HG03139 (cell line): ENCODE measurements around the gene TNFSF9.
"Not testable (repeated sequence)": the region's sequence is repeated elsewhere in the genome, so short reads cannot be mapped to it uniquely, and the experiment has no call there.

Source experiments
- ATAC-seq: cut with Tn5 transposase; IDR thresholded peaks from one replicate; pipeline ENCODE4 v1.9.1; 2021; ENCODE audit not compliant: unreplicated experiment

Gene TNFSF9

DNA sequence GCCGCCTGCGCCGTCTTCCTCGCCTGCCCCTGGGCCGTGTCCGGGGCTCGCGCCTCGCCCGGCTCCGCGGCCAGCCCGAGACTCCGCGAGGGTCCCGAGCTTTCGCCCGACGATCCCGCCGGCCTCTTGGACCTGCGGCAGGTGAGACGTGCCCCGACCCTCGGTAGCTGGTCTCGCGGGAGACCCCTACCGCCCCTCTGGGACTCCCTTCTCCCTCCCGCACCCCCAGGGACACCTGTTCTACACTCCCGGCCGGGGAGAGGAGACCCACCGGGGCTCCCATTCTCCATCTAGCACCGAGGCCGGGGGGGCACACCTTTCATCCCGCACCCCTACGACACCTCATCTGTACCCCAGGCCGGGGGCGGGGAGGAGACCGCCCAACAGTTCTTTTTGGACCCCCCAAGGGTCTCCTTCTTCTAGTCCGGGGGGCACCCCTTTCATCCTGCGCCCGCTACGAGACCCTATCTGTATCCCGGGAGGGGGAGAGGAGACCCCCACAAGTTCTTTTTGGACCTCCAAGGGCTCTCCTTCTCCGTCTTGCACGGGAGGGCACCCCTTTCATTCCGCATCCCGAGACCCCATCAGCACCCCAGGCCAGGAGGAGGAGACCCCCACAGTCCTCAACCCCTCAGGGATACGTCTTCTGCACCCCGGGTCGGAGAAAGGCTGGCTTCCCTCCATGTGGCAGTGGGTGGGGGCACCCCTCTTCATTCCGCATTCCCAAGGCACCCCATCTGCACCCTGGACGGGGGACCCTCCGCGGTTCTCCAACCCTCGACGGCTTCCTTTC lies 533 bp downstream of the TNFSF9 start:
- no peak for ATAC-seq

DNA sequence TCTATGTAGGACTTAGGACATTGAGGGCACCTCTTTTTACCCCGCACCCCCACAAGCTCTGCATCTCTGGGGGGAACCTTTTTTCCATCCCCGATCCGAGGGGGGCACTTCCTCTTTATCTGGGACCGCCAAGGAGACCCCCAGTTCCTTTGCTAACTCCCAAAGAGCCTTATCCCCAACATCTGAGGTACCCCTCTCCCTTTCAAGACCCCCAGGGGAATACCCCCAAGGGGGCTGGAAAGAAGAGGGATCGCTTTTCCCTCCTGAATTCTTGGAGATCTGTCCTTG lies 1.1 kb downstream of the TNFSF9 start:
- no peak for ATAC-seq

DNA sequence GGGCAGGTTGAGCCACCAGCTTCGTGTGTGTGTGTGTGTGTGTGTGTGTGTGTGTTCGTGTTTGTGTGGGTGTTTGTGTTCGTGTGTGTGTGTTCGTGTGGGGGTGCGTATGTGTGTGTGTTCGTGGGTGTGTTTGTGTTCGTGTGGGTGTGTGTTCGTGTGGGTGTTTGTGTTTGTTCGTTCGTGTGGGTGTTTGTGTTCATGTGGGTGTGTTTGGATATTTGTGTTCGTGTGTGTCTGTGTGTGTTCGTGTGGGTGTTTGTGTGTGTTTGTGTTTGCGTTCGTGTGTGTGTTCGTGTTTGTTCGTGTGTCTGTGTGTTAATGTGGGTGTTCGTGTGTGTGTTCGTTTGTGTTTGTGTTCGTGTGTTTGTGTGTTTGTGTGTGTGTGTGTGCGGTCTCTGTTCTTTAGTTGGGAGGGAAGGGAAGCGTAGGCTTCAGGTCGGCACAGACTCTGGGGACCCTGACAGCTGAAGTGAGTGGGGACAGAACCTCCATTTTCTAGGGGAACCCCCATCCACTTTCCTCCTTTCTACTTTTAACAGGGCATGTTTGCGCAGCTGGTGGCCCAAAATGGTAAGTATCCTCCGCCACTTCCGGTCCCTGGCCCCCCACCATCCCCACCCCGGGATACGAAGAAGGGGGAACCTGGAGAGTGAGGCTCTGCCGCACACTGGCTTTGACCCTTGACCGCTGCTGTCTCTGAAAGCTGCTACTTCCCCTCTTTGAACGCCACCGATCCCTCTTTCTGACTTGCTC lies 1.6 kb downstream of the TNFSF9 start:
- no peak for ATAC-seq

DNA sequence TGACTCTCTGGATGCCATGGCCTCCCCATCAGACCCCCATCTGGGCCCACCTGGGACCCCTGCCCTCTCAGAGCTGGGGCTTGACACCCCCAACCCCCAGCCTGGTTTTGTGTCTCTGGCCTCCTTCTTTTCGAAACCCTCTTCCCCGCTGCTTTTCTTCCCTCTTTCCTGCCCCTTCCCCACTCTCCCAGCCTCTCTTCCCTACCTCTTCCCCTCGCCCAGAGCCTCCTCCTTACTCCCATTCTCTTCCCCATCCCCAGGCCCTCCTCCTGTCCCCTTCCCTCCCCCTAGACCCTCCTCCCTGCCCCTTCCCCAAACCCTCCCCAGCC lies 2.1 kb downstream of the TNFSF9 start:
- no peak for ATAC-seq

- ATAC-seq = no peak
Observed at GRCh38 chr19:6533746-6534418, 3.1 kb downstream of the TNFSF9 start.

- ATAC-seq = no peak
Observed at GRCh38 chr19:6534451-6535093, 3.7 kb downstream of the TNFSF9 start.

DNA sequence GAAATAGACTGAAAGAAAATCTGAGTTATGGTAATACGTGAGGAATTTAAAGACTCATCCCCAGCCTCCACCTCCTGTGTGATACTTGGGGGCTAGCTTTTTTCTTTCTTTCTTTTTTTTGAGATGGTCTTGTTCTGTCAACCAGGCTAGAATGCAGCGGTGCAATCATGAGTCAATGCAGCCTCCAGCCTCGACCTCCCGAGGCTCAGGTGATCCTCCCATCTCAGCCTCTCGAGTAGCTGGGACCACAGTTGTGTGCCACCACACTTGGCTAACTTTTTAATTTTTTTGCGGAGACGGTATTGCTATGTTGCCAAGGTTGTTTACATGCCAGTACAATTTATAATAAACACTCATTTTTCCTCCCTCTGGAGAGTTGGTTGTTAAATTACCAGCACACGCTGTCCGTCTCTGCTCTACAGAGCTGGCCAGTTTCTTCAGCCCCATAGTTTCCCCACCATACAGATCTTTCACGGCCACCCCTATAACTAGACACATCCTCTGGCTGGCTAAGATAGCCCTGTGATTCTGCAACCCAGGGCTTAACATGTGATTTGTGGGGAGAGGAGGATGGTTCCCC lies 4.8 kb downstream of the TNFSF9 start:
- ATAC-seq = no peak

DNA sequence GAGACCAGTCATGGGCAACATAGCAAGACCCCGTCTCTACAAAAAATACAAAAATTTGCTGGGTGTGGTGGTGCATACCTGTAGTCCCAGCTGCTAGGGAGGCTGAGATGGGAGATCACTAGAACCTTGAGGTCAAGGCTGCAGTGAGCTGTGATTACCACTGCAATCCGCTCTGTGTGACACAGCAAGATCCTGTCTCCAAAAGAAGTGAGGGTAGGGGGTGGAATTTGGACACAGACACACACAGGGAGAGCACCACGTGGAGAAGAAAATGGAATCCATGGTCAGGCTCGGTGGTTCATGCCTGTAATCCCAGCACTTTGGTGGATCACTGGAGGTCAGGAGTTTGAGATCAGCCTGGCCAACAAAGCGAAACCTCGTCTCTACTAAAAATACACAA lies 8.7 kb downstream of the TNFSF9 start:
- ATAC-seq = no peak

GRCh38 chr19:6540918-6541689 lies 10.3 kb downstream of the TNFSF9 start:
- no peak for ATAC-seq

DNA sequence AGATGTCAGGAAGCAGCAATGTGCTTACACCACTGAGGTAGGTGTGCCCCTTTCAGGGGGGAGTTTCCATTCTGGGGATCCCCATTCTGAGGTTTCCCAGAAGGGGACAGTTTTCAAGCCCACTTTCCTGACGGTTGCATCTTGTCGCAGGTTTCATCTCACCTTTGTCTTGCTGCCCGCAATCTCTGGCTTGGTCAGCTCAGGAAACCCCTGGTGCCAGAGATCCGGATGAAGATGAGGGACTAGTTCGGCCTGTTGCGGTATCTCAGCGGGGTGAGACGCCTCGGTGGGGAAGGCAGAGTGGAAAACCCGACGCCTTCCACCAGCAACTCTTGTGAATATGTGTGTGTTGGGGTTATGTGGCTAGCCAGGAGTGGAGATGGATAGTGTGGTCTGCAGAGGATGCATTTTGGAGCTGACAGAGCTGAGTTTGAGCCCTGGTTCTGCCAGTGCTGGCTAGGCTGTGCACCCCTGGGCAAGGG lies 13.1 kb downstream of the TNFSF9 start:
- no peak for ATAC-seq

DNA sequence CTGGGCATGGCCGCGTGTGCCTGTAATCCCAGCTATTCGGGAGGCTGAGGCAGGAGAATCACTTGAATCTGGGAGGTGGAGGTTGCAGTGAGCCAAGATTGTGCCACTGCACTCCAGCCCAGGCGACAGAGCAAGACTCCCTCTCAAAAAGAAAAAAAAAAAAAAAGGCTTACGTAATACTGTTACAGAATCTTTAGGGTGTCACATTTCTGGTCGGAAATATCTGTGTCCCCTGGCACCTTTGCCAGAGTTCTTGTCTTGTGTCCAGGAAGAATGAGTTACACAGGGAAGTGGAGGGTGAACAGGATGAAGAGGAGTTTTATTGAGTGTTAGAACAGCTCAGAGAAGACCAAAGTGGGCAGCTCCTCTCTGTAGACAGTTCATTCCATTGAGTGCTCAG lies 19.9 kb downstream of the TNFSF9 start:
- ATAC-seq = not testable (repeated sequence)

DNA sequence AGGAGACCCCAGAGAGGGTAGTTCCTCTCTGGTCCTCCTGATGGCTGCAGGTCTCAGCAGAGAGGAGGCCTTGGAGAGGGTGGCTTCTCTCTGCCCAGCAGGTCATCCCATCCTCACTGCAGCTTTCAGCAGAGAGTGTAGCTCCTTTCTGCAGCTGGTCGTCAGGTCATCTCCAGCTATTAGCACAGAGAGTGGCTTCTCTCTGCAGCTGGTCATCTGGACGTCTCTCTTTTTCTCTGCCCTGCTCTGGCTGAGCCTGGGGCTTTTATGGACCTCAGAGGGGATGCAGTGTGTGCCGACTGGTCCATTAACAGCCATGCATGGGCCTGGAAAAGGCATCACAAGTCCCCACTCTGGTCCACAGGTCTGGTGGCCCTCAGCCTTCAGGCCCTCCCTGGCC lies 20.3 kb downstream of the TNFSF9 start:
- ATAC-seq = no peak

GRCh38 chr19:6551607-6552450 lies 21.0 kb downstream of the TNFSF9 start:
- no peak for ATAC-seq

DNA sequence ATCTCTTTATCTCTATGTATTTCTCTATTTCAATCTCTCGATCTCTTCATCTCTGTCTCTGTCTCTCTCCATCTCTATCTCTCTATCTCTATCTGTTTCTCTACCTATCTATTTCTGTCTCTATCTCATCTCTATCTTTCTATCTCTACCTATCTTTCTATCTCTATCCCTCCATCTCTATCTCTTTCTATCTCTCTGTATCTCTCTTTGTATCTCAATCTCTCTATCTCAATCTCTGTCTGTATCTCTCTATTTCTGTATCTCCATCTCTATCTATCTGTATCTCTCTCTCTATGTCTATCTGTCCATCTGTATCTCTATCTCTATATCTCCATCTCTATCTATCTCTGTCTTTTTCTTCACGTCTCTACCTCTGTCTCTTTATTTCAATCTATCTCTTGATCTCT lies 25.2 kb downstream of the TNFSF9 start:
- no peak for ATAC-seq

DNA sequence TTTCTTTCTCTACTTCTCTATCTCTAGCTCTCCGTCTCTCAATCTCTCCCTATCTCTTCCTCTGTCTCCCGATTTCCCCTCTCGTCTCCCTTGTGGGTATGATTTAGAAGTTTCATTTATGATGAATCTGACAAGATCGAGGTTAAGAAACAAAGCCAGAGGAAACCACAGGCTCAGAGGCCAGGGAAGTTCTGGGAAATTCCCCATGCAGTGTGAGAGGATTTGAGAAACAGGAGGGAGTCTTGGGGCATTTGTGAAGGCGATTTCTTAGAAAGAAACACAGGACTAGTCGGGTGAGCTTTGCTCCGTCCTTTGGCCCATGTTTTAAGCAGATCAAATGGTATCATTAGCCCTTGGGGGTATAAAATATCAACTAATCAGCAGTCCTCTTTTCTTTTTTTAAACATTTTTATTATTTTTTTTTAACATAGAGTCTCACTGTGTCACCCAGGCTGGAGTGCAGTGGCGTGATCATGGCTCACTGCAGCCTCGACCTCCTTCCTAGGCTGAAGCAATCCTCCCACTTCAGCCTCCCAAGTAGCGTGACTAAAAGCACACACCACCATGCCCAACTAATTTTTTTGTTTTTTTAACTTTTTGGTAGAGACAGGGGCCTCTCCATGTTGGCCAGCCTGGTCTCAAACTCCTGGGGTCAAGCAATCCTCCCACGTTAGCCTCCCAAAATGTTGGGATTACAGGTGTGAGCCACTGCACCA lies 25.8 kb downstream of the TNFSF9 start:
- ATAC-seq = no peak

GRCh38 chr19:6562437-6562836 lies 31.6 kb downstream of the TNFSF9 start:
- ATAC-seq = not testable (repeated sequence)

DNA sequence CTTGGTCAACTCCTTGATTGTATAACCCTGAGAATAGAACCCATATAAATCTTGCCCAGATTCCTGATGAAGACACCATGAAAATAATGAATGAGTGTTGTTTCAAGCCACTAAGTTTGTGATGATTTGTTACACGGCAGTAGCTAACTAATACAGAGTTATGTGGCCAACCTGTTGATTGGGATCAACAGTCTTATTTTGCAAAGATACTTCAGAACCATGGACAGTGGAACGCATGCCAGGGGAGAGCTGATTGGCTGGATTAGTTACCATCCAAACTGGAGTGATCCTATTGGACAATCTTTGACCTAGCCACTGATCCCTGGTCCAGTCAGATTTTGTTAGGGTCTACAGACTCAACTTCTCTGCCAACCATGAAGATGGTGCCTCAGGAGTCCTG lies 33.6 kb downstream of the TNFSF9 start:
- ATAC-seq = no peak

- not testable (repeated sequence) for ATAC-seq
Observed at GRCh38 chr19:6566727-6567126, 35.9 kb downstream of the TNFSF9 start.

DNA sequence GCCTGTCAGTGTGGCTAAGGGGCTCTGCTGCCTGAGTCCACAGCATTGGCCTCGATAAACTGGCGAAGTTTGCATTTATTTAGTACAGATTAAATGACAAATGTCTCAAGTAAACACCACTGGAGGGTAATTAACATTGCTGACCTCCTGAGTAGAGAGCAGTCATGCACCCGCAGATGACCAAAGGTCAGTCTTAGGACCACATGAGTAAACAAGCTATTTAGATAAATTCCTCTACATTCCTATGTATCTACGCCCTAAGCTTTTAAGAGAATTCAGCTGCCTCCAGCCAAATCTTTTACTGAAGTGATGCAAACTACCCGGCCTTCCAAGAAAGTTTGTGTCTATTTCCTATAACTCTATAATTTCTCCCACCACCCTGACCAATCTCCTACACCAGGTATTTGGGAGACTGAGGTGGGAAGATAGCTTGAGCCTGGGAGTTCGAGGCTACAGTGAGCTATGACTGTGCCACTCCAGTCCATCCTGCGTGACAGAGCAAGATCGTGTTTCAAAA lies 37.2 kb downstream of the TNFSF9 start:
- ATAC-seq = no peak
